Osteocyte (in vitro differentiated cells): ENCODE results near the gene SLC26A3. TPM values are rescaled to one million over a fixed set of nuclear protein-coding genes. Genes with fewer than 3 reads are reported as not detected.
A peak's percentile ranks its signal among the peaks of the same experiment; 100 is the strongest.

Source experiments
- DNase-seq: peaks from one replicate; pipeline ENCODE4 v3.0.0; 2021; ENCODE audit warnings: mixed read lengths; ENCODE audit not compliant: unreplicated experiment; ENCODE audit errors: extremely low spot score
- H3K27ac Mint-ChIP-seq: one replicate; pipeline ENCODE4 v1.8.0; 2021; ENCODE audit warnings: mild to moderate bottlenecking, mixed read lengths; ENCODE audit not compliant: unreplicated experiment
- H3K27me3 Mint-ChIP-seq: one replicate; pipeline ENCODE4 v1.8.0; 2021; ENCODE audit warnings: mixed read lengths; ENCODE audit not compliant: unreplicated experiment
- H3K36me3 Mint-ChIP-seq: one replicate; pipeline ENCODE4 v1.8.0; 2021; ENCODE audit warnings: mixed read lengths; ENCODE audit not compliant: unreplicated experiment
- H3K4me1 Mint-ChIP-seq: one replicate; pipeline ENCODE4 v1.8.0; 2021; ENCODE audit warnings: mixed read lengths; ENCODE audit not compliant: unreplicated experiment
- H3K4me3 Mint-ChIP-seq: one replicate; pipeline ENCODE4 v1.8.0; 2021; ENCODE audit warnings: mild to moderate bottlenecking, moderate library complexity, mixed read lengths; ENCODE audit not compliant: unreplicated experiment
- H3K9me3 Mint-ChIP-seq: one replicate; pipeline ENCODE4 v1.8.0; 2021; ENCODE audit warnings: mixed read lengths; ENCODE audit not compliant: unreplicated experiment
- total RNA-seq: library from RNA; stranded (reverse); gene quantifications from 2 replicates; pipeline ENCODE4 v1.2.1, GENCODE V29; 2021
- TF ChIP-seq, protein P1 (sequence below): fragments of 200-600 bp; sonication (generic); IDR thresholded peaks from 2 replicates; pipeline ENCODE4 v1.5.0; 2021; ENCODE audit warnings: antibody characterized with exemption, mild to moderate bottlenecking, moderate library complexity

The SLC26A3 gene
- total RNA-seq, 1 donor from 2014 or later, result not detected

- Mint-ChIP-seq H3K27me3 (peaks cover 14% of the 10 kb centered on the region), H3K27ac (peak overlapping the region; percentile 100), H3K9me3 (no peaks in the 10 kb centered on the region), H3K36me3 (peaks cover 2% of the 10 kb centered on the region), H3K4me3 (peak overlapping the region; percentile 94), H3K4me1 (peaks cover 39% of the 10 kb centered on the region)
- TF ChIP-seq, protein P1, sequence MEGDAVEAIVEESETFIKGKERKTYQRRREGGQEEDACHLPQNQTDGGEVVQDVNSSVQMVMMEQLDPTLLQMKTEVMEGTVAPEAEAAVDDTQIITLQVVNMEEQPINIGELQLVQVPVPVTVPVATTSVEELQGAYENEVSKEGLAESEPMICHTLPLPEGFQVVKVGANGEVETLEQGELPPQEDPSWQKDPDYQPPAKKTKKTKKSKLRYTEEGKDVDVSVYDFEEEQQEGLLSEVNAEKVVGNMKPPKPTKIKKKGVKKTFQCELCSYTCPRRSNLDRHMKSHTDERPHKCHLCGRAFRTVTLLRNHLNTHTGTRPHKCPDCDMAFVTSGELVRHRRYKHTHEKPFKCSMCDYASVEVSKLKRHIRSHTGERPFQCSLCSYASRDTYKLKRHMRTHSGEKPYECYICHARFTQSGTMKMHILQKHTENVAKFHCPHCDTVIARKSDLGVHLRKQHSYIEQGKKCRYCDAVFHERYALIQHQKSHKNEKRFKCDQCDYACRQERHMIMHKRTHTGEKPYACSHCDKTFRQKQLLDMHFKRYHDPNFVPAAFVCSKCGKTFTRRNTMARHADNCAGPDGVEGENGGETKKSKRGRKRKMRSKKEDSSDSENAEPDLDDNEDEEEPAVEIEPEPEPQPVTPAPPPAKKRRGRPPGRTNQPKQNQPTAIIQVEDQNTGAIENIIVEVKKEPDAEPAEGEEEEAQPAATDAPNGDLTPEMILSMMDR, result no peak
- DNase-seq, result no peak
Observed at GRCh38 chr7:107744345-107744750, 58.7 kb downstream of the SLC26A3 start.

DNA sequence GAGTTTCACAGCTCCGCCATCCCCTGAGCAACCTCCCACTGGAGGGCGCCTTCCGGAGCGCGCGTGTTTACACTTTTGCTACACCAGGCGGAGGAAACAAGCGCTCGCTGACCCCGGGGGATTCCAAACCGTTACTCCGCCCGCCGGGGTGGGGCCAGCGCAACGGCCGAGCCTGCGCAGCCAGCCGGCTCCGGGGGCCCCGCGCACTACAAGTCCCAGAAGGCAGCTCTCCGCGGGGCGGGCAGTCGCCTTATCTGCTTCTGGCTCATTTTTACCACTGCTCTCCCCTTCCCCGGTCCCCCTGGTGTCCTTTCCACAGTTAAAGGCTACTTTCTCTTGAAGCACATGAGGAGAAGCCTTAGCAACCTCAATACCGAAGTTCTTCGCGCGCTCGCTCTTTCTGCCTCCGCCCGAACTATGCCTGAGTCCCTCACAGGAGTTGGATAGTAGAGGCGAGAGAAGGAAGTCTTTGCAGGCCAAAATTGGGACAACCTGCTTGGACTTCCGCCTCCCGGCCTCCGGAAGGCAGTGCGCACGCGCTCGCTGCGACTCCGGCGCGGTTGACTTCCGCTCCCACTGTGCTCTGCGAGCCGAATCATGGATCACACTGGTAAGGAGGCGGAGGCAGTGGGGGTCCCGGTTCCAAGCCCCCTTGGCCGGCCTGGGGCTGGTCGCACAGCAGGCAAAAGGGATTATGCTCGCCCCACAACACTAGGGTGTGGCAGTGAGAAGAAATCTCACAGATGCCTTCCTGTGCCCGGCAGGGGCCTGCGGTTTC, 59.3 kb downstream of the SLC26A3 start, which contains the start of gene CBLL1:
CBLL1 (plus strand) TSS at position 576 of the 778 bp plus-strand sequence; CDS start at position 598, 22 bp downstream.
- no peaks in the 10 kb centered on the region for H3K9me3 Mint-ChIP-seq
- no peaks in the 10 kb centered on the region for H3K36me3 Mint-ChIP-seq
- peaks cover 39% of the 10 kb centered on the region for H3K4me1 Mint-ChIP-seq
- H3K4me3 Mint-ChIP-seq, result peak within 1 kb of the TSS; percentile 94
- DNase-seq, result peak; percentile 99
- peaks cover 16% of the 10 kb centered on the region for H3K27me3 Mint-ChIP-seq
- H3K27ac Mint-ChIP-seq, result peak within 1 kb of the TSS; percentile 100
- TF ChIP-seq, protein P1, result peak; percentile 80

DNA sequence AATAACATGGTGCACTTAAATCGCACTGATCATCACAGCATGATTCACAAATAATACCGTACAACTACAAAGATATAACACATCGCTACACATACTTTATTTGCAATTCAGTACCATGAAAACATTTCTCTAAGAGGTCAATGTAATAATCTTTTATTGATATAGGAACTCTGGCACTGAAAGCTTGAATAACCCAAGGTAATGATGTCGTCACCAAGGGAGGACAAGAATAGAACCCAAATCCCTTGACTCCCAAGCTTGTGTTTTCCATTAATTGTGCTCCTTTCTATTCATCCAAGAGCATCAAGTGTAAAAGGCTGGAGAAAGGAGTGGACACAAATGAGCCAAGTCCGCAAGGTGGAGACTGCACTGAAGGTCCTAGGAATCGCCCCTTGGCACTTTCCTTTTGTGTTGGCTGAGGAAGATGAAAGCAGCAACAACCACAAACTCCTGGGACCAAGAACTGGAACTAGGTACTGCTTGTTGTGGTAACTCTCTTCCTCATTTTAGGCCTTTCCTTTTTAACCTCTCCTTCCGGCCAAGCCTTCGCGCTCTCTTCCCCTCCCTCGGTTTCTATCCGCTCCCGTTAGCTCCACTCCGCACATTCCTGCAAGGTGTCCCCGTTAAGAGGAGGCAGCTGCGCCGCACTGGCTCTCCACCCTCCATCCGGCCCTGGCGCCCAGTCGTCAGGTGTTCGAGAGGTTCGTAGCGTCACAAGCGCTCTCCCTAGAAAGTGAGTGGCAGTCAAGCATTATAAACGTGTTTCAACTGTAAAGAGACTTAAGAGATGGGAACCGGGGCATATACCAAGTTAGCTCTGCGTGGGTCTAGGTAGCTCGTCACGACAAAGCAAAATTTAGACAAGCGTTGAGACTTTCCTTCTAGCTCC, 60.1 kb downstream of the SLC26A3 start:
- TF ChIP-seq, protein P1, result no peak
- peak overlapping the region; percentile 100 for H3K27ac Mint-ChIP-seq
- H3K36me3 Mint-ChIP-seq, result no peaks in the 10 kb centered on the region
- peak overlapping the region; percentile 94 for H3K4me3 Mint-ChIP-seq
- peaks cover 19% of the 10 kb centered on the region for H3K27me3 Mint-ChIP-seq
- peaks cover 36% of the 10 kb centered on the region for H3K4me1 Mint-ChIP-seq
- no peaks in the 10 kb centered on the region for H3K9me3 Mint-ChIP-seq
- DNase-seq, result no peak

GRCh38 chr7:107728276-107728675, 74.7 kb downstream of the SLC26A3 start:
- Mint-ChIP-seq H3K4me3 (no peak overlapping the region), H3K9me3 (no peaks in the 10 kb centered on the region), H3K27me3 (peaks cover 46% of the 10 kb centered on the region), H3K27ac (no peak overlapping the region), H3K4me1 (no peaks in the 10 kb centered on the region), H3K36me3 (no peaks in the 10 kb centered on the region)
- TF ChIP-seq, protein P1, result no peak
- no peak for DNase-seq
